ENCODE results near the gene PLCXD1.
"Not testable (repeated sequence)": the region's sequence is repeated elsewhere in the genome, so short reads cannot be mapped to it uniquely, and the experiment has no call there.

PLCXD1 gene

GRCh38 chrX:346034-346813, 65.0 kb downstream of the PLCXD1 start:
- no peak for DNase-seq (ENCODE audit: low read depth)
- H3K4me3 ChIP-seq (ENCODE audit: low read depth, low read length) = no peak overlapping the region

GRCh38 chrX:347351-348117, 66.4 kb downstream of the PLCXD1 start:
- no peak overlapping the region for H3K4me3 ChIP-seq (ENCODE audit: low read depth, low read length)
- no peak for DNase-seq (ENCODE audit: low read depth)

- no peak for DNase-seq (ENCODE audit: low read depth)
- no peak overlapping the region for H3K4me3 ChIP-seq (ENCODE audit: low read depth, low read length)
Measured at GRCh38 chrX:348461-349117, 67.4 kb downstream of the PLCXD1 start.

- DNase-seq (ENCODE audit: low read depth) = no peak
Measured at GRCh38 chrX:349196-349595, 68.0 kb downstream of the PLCXD1 start.

GRCh38 chrX:349702-350101, 68.5 kb downstream of the PLCXD1 start:
- no peak overlapping the region for H3K4me3 ChIP-seq (ENCODE audit: low read depth, low read length)
- DNase-seq (ENCODE audit: low read depth) = no peak

More at GRCh38 chrX:349196-349595, 68.0 kb downstream of the PLCXD1 start:
- H3K4me3 ChIP-seq (ENCODE audit: low read depth, low read length) = no peak overlapping the region

- DNase-seq (ENCODE audit: low read depth) = no peak
Measured at GRCh38 chrX:350148-350533, 69.0 kb downstream of the PLCXD1 start.

GRCh38 chrX:350534-351323, 69.5 kb downstream of the PLCXD1 start:
- no peak for DNase-seq (ENCODE audit: low read depth)
- no peak overlapping the region for H3K4me3 ChIP-seq (ENCODE audit: low read depth, low read length)

More at GRCh38 chrX:350148-350533, 69.0 kb downstream of the PLCXD1 start:
- no peak overlapping the region for H3K4me3 ChIP-seq (ENCODE audit: low read depth, low read length)

- DNase-seq (ENCODE audit: low read depth) = not testable (repeated sequence)
Measured at GRCh38 chrX:351324-351641, 70.1 kb downstream of the PLCXD1 start.

GRCh38 chrX:351736-352135, 70.6 kb downstream of the PLCXD1 start:
- H3K4me3 ChIP-seq (ENCODE audit: low read depth, low read length) = no peak overlapping the region

More at GRCh38 chrX:351324-351641, 70.1 kb downstream of the PLCXD1 start:
- H3K4me3 ChIP-seq (ENCODE audit: low read depth, low read length) = not testable (repeated sequence)

GRCh38 chrX:352181-352580, 71.0 kb downstream of the PLCXD1 start:
- no peak for DNase-seq (ENCODE audit: low read depth)
- H3K4me3 ChIP-seq (ENCODE audit: low read depth, low read length) = no peak overlapping the region

More at GRCh38 chrX:351736-352135, 70.6 kb downstream of the PLCXD1 start:
- no peak for DNase-seq (ENCODE audit: low read depth)

- H3K4me3 ChIP-seq (ENCODE audit: low read depth, low read length) = no peak overlapping the region
- DNase-seq (ENCODE audit: low read depth) = no peak
Measured at GRCh38 chrX:352582-353314, 71.6 kb downstream of the PLCXD1 start.

All from skeletal muscle cell (primary cell).